DND-41 (cell line): ENCODE measurements around the gene CCDC201.

Experiments
- ATAC-seq: fragments of 200-7000 bp; cut with Tn5 transposase; 3 replicates; pipeline ENCODE4 v1.9.1; 2021; ENCODE audit warnings: low read depth; ENCODE audit not compliant: insufficient read depth
- DNase-seq: peaks from one replicate; pipeline ENCODE4 v3.0.0-alpha.2; 2020
- H2AFZ ChIP-seq: 2 replicates; pipeline ENCODE4 v1.6.0; 2012; ENCODE audit warnings: low read depth, low read length
- H3K27ac ChIP-seq: 2 replicates; pipeline ENCODE4 v1.5.1; 2012; ENCODE audit warnings: low read length, inconsistent platforms
- H3K27me3 ChIP-seq: fragments of 200-600 bp; sonication (generic); 2 replicates; pipeline ENCODE4 v1.6.0; 2012; ENCODE audit warnings: low read length, mild to moderate bottlenecking, inconsistent platforms; ENCODE audit not compliant: insufficient read depth, poor library complexity
- H3K36me3 ChIP-seq: 2 replicates; pipeline ENCODE4 v1.5.1; 2012; ENCODE audit warnings: low read length, inconsistent platforms; ENCODE audit not compliant: insufficient read depth
- H3K4me1 ChIP-seq: 2 replicates; pipeline ENCODE4 v1.5.1; 2012; ENCODE audit warnings: mild to moderate bottlenecking, low read length; ENCODE audit not compliant: insufficient read depth
- H3K4me2 ChIP-seq: 2 replicates; pipeline ENCODE4 v1.6.0; 2012; ENCODE audit warnings: mild to moderate bottlenecking, moderate library complexity, low read length, inconsistent platforms; ENCODE audit not compliant: insufficient read depth
- H3K4me3 ChIP-seq, 2 experiments: fragments of 200-600 bp in 1 of 2; shearing (Covaris generic) in 1 of 2; 2 replicates each; pipeline ENCODE4 v1.5.1; 2012 to 2016; ENCODE audit warnings: inconsistent platforms in 2 of 2, low read length in 2 of 2, mild to moderate bottlenecking in 2 of 2, low read depth in 1 of 2, moderate library complexity in 1 of 2
- H3K79me2 ChIP-seq: 2 replicates; pipeline ENCODE4 v1.6.0; 2012; ENCODE audit warnings: low read length, inconsistent platforms; ENCODE audit not compliant: insufficient read depth
- H3K9ac ChIP-seq: 2 replicates; pipeline ENCODE4 v1.6.0; 2012; ENCODE audit warnings: low read depth, mild to moderate bottlenecking, inconsistent platforms, low read length, moderate library complexity
- H3K9me3 ChIP-seq: 2 replicates; pipeline ENCODE4 v1.5.1; 2012; ENCODE audit warnings: low read length, moderate library complexity, mild to moderate bottlenecking, inconsistent platforms; ENCODE audit not compliant: insufficient read depth, severe bottlenecking
- H4K20me1 ChIP-seq: 2 replicates; pipeline ENCODE4 v1.6.0; 2012; ENCODE audit warnings: low read length; ENCODE audit not compliant: insufficient read depth
- CTCF ChIP-seq: IDR thresholded peaks from 2 replicates; pipeline ENCODE4 v1.5.1; 2012; ENCODE audit warnings: borderline replicate concordance, low read length, moderate library complexity, mild to moderate bottlenecking; ENCODE audit not compliant: poor library complexity, severe bottlenecking; ENCODE audit errors: extremely low read depth
- EZH2 ChIP-seq: IDR thresholded peaks from 3 replicates; pipeline ENCODE4 v1.6.1; 2012; ENCODE audit warnings: borderline replicate concordance, low read depth, mild to moderate bottlenecking, moderate library complexity, low read length, inconsistent platforms; ENCODE audit not compliant: severe bottlenecking

Gene CCDC201

GRCh38 chr7:45878457-45879144 is 5.7 kb upstream of the CCDC201 start:
- Histone ChIP-seq H3K9ac (no peak overlapping the region), H3K27ac (no peak overlapping the region), H3K9me3 (no peaks in the 10 kb centered on the region), H2AFZ (no peak overlapping the region), H3K4me1 (no peaks in the 10 kb centered on the region), H4K20me1 (no peaks in the 10 kb centered on the region), H3K36me3 (no peaks in the 10 kb centered on the region), H3K4me2 (no peak overlapping the region), H3K4me3 (no peak overlapping the region), H3K27me3 (no peaks in the 10 kb centered on the region), H3K79me2 (no peaks in the 10 kb centered on the region)
- ATAC-seq = no peak
- no peak for DNase-seq
- TF ChIP-seq CTCF (no peak), EZH2 (no peak)

- Histone ChIP-seq H4K20me1 (no peaks in the 10 kb centered on the region), H3K27ac (no peak overlapping the region), H3K36me3 (no peaks in the 10 kb centered on the region), H3K79me2 (no peaks in the 10 kb centered on the region), H3K27me3 (no peaks in the 10 kb centered on the region), H3K4me3 (no peak overlapping the region), H3K4me1 (no peaks in the 10 kb centered on the region), H2AFZ (no peak overlapping the region), H3K9me3 (no peaks in the 10 kb centered on the region), H3K9ac (no peak overlapping the region), H3K4me2 (no peak overlapping the region)
- no peak for DNase-seq
- TF ChIP-seq EZH2 (no peak), CTCF (no peak)
- ATAC-seq = no peak
Measured at GRCh38 chr7:45876519-45876918, 3.6 kb upstream of the CCDC201 start.

GRCh38 chr7:45874408-45875131 is 1.7 kb upstream of the CCDC201 start:
- Histone ChIP-seq H3K4me2 (no peak overlapping the region), H3K27me3 (peaks cover 2% of the 10 kb centered on the region), H3K27ac (no peak overlapping the region), H3K36me3 (no peaks in the 10 kb centered on the region), H3K9ac (no peak overlapping the region), H3K9me3 (no peaks in the 10 kb centered on the region), H3K4me1 (no peaks in the 10 kb centered on the region), H3K4me3 (no peak overlapping the region), H3K79me2 (no peaks in the 10 kb centered on the region), H2AFZ (no peak overlapping the region), H4K20me1 (no peaks in the 10 kb centered on the region)
- ATAC-seq (no peak), DNase-seq (no peak)
- no peak for TF ChIP-seq CTCF
- no peak for TF ChIP-seq EZH2
